Measurements from ENCODE around the gene UST.

The UST gene

GRCh38 chr6:148803979-148804378 is 57.1 kb downstream of the UST start:
- DNase-seq (ENCODE audit: low spot score), result no peak

GRCh38 chr6:148805777-148806176 is 58.9 kb downstream of the UST start:
- DNase-seq (ENCODE audit: low spot score), result no peak

GRCh38 chr6:148807784-148808183 is 61.0 kb downstream of the UST start:
- no peak for DNase-seq (ENCODE audit: low spot score)

GRCh38 chr6:148808786-148809304 is 62.0 kb downstream of the UST start:
- no peak for DNase-seq (ENCODE audit: low spot score)

- no peak for DNase-seq (ENCODE audit: low spot score)
Observed at GRCh38 chr6:148811459-148811858, 64.6 kb downstream of the UST start.

- no peak for DNase-seq (ENCODE audit: low spot score)
Observed at GRCh38 chr6:148814082-148814790, 67.4 kb downstream of the UST start.

GRCh38 chr6:148814869-148815268 is 68.0 kb downstream of the UST start:
- DNase-seq (ENCODE audit: low spot score), result no peak

- DNase-seq (ENCODE audit: low spot score), result no peak
Observed at GRCh38 chr6:148816117-148816516, 69.3 kb downstream of the UST start.

- no peak for DNase-seq (ENCODE audit: low spot score)
Observed at GRCh38 chr6:148817689-148818088, 70.9 kb downstream of the UST start.

- no peak for DNase-seq (ENCODE audit: low spot score)
Observed at GRCh38 chr6:148818939-148819575, 72.2 kb downstream of the UST start.

GRCh38 chr6:148819852-148820251 is 73.0 kb downstream of the UST start:
- no peak for DNase-seq (ENCODE audit: low spot score)

- no peak for DNase-seq (ENCODE audit: low spot score)
Observed at GRCh38 chr6:148822819-148823218, 76.0 kb downstream of the UST start.

- no peak for DNase-seq (ENCODE audit: low spot score)
Observed at GRCh38 chr6:148824291-148824690, 77.5 kb downstream of the UST start.

- no peak for DNase-seq (ENCODE audit: low spot score)
Observed at GRCh38 chr6:148824960-148825359, 78.1 kb downstream of the UST start.

- no peak for DNase-seq (ENCODE audit: low spot score)
Observed at GRCh38 chr6:148825492-148825891, 78.7 kb downstream of the UST start.

- DNase-seq (ENCODE audit: low spot score), result no peak
Observed at GRCh38 chr6:148827416-148828045, 80.7 kb downstream of the UST start.

- DNase-seq (ENCODE audit: low spot score), result no peak
Observed at GRCh38 chr6:148828047-148828446, 81.2 kb downstream of the UST start.

- DNase-seq (ENCODE audit: low spot score), result no peak
Observed at GRCh38 chr6:148829415-148830101, 82.7 kb downstream of the UST start.

GRCh38 chr6:148830614-148831013 is 83.8 kb downstream of the UST start:
- DNase-seq (ENCODE audit: low spot score), result no peak

- no peak for DNase-seq (ENCODE audit: low spot score)
Observed at GRCh38 chr6:148831064-148831463, 84.2 kb downstream of the UST start.

GRCh38 chr6:148831531-148831930 is 84.7 kb downstream of the UST start:
- no peak for DNase-seq (ENCODE audit: low spot score)

GRCh38 chr6:148835920-148836441 is 89.2 kb downstream of the UST start:
- DNase-seq (ENCODE audit: low spot score), result no peak
